Spleen (tissue), 7 donors: ENCODE data around the gene CDC42EP3.

Experiments used
- CTCF ChIP-seq, 11 experiments: fragments of 200-600 bp in 7 of 11; fragments of 450-650 bp in 4 of 11; sonication (generic) in 4 of 11; IDR thresholded peaks in 8 of 11; conservative IDR thresholded peaks in 3 of 11; 1 replicate in 7 of 11; 2 replicates in 4 of 11; pipeline versions ENCODE4 v1.4.0 to v1.8.0; 2016 to 2021; ENCODE audit warnings: antibody characterized with exemption in 11 of 11, inconsistent platforms in 4 of 11, mild to moderate bottlenecking in 1 of 11
- POLR2A ChIP-seq, 3 donors: fragments of 450-650 bp; IDR thresholded peaks; one replicate each; pipeline ENCODE4 v1.5.1; 2017; ENCODE audit warnings: antibody characterized with exemption in 3 of 3, mild to moderate bottlenecking in 1 of 3
- POLR2AphosphoS5 ChIP-seq, 3 donors: sonication (generic); formaldehyde crosslinking; IDR thresholded peaks; one replicate each; pipeline ENCODE4 v1.5.1; 2017; ENCODE audit warnings: antibody characterized with exemption in 3 of 3
- donor health status: DM: no; HTN: no; CAD: no; lungs with moderate emphysema.
- donor health status: DM: no; HTN: no; CAD: no.
- donor health status: DM: no; HTN: no; CAD: no.

- TF ChIP-seq CTCF (IDR thresholded peaks at IDR 0.05 in 8 of 11, conservative IDR thresholded peaks at IDR 0.05 in 3 of 11) (no peak), POLR2A (IDR thresholded peaks at IDR 0.05) (no peak), POLR2AphosphoS5 (IDR thresholded peaks at IDR 0.05) (no peak)
Measured at GRCh38 chr2:37638973-37639372, 32.5 kb downstream of the CDC42EP3 start.
